NB4 (cell line): ENCODE measurements around the gene GABRB3.

ENCODE experiments used
- POLR2A ChIP-seq: IDR thresholded peaks from 2 replicates; pipeline ENCODE4 v1.6.1; 2011; ENCODE audit warnings: mild to moderate bottlenecking; ENCODE audit not compliant: insufficient read length; ENCODE audit errors: extremely low read depth
- TF ChIP-seq, protein P1 (sequence below): IDR thresholded peaks from one replicate; pipeline ENCODE4 v1.5.1; 2012; ENCODE audit warnings: low read depth, low read length

DNA sequence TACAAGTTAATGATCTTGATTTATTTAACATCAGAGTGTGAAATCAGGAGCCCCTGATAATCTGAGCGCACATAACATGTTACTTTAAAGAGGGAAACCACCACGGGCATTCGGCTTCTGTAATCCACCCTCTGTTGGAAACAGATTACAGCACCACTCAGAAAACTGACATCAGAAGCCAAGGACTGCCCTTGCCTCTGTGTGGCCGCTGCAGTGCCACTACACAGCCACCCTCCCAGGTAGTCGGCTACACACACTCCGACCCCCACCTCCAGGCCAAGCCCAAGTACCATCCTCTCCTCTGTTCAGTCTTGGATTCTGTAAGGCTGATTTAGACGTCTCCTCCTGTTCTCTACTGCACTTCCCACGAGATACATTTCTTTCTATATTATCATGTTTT, 251.7 kb downstream of the GABRB3 start:
- TF ChIP-seq, protein P1, sequence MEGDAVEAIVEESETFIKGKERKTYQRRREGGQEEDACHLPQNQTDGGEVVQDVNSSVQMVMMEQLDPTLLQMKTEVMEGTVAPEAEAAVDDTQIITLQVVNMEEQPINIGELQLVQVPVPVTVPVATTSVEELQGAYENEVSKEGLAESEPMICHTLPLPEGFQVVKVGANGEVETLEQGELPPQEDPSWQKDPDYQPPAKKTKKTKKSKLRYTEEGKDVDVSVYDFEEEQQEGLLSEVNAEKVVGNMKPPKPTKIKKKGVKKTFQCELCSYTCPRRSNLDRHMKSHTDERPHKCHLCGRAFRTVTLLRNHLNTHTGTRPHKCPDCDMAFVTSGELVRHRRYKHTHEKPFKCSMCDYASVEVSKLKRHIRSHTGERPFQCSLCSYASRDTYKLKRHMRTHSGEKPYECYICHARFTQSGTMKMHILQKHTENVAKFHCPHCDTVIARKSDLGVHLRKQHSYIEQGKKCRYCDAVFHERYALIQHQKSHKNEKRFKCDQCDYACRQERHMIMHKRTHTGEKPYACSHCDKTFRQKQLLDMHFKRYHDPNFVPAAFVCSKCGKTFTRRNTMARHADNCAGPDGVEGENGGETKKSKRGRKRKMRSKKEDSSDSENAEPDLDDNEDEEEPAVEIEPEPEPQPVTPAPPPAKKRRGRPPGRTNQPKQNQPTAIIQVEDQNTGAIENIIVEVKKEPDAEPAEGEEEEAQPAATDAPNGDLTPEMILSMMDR: no peak
- TF ChIP-seq POLR2A: no peak
